K562 (cell line): ENCODE data around the gene DPYSL3.

Experiments
- BRF2 ChIP-seq: IDR thresholded peaks from 3 replicates; pipeline ENCODE4 v1.6.1; 2011; ENCODE audit warnings: borderline replicate concordance, mild to moderate bottlenecking; ENCODE audit not compliant: insufficient read length, insufficient read depth
- CTCF ChIP-seq, 3 experiments: IDR thresholded peaks in 2 of 3; conservative IDR thresholded peaks in 1 of 3; 2 replicates each; pipeline ENCODE4 v1.5.1; 2011 to 2012; ENCODE audit warnings: low read length in 3 of 3, mild to moderate bottlenecking in 3 of 3, control low read depth in 2 of 3, improper control_type of control experiment in 1 of 3, inconsistent platforms in 1 of 3, low read depth in 1 of 3, mixed read lengths in 1 of 3, moderate library complexity in 1 of 3; ENCODE audit not compliant: insufficient read depth in 2 of 3
- MEIS2 ChIP-seq: fragments of 450-650 bp; IDR thresholded peaks from 2 replicates; pipeline ENCODE4 v1.6.1; 2014; ENCODE audit warnings: mild to moderate bottlenecking; ENCODE audit not compliant: partially characterized antibody
- TARDBP ChIP-seq: fragments of 450-650 bp; IDR thresholded peaks from 2 replicates; pipeline ENCODE4 v1.6.1; 2016
- ZFP36 ChIP-seq: fragments of 150-350 bp; IDR thresholded peaks from 2 replicates; pipeline ENCODE4 v1.6.1; 2018; ENCODE audit warnings: low read length, low read depth; ENCODE audit not compliant: partially characterized antibody
- ZNF232 ChIP-seq: sonication (generic); formaldehyde crosslinking; IDR thresholded peaks from 2 replicates; pipeline ENCODE4 v1.8.0; 2022; ENCODE audit warnings: mild to moderate bottlenecking, missing genetic modification reagents
- ZNF274 ChIP-seq: IDR thresholded peaks from 2 replicates; pipeline ENCODE4 v1.6.1; 2011; ENCODE audit warnings: low read depth, mild to moderate bottlenecking, low read length, moderate library complexity, borderline replicate concordance

- TF ChIP-seq TARDBP = no peak
- no peak for TF ChIP-seq MEIS2
- no peak for TF ChIP-seq BRF2
- TF ChIP-seq ZNF274 = no peak
- no peak for TF ChIP-seq CTCF (IDR thresholded peaks at IDR 0.05 in 2 of 3, conservative IDR thresholded peaks at IDR 0.05 in 1 of 3; ENCODE audit: insufficient read depth in 2 of 3, low read depth in 1 of 3, low read length in 3 of 3)
- no peak for TF ChIP-seq ZNF232 (CRISPR knock-in tag)
- TF ChIP-seq ZFP36 = no peak
Measured at GRCh38 chr5:147448766-147449165, 61.1 kb downstream of the DPYSL3 start.
